ENCODE results near the gene DCHS1.

Gene DCHS1

GRCh38 chr11:6611092-6611962 lies 44.3 kb downstream of the DCHS1 start:
- TF ChIP-seq CTCF (conservative IDR thresholded peaks at IDR 0.05; ENCODE audit: low read depth), result no peak
- peak overlapping the region; percentile 99 for H3K27ac ChIP-seq
- POLR2A ChIA-PET (ENCODE audit: low non-redundant PET), result interaction anchor here (0.6 to 1.0 kb wide), 2 partner anchors 9 to 989 kb away, joined by 4 read pairs; no protein-coding TSS in a partner anchor
- DNase-seq (ENCODE audit: low spot score), result no peak
- CTCF ChIA-PET, result interaction anchor here (0.6 kb wide), 1 partner anchor 18 kb away, joined by 3 read pairs; no protein-coding TSS in a partner anchor

- H3K27ac ChIP-seq, result peak overlapping the region; percentile 99
- POLR2A ChIA-PET (ENCODE audit: low non-redundant PET), result no interaction called here
- no peak for DNase-seq (ENCODE audit: low spot score)
- CTCF ChIA-PET, result no interaction called here
- TF ChIP-seq CTCF (conservative IDR thresholded peaks at IDR 0.05; ENCODE audit: low read depth), result no peak
Observed at GRCh38 chr11:6610591-6610990, 45.0 kb downstream of the DCHS1 start.

- H3K27ac ChIP-seq, result peak overlapping the region; percentile 99
- ChIA-PET POLR2A (ENCODE audit: low non-redundant PET) (no interaction called here), CTCF (no interaction called here)
- DNase-seq (ENCODE audit: low spot score), result no peak
- no peak for TF ChIP-seq CTCF (conservative IDR thresholded peaks at IDR 0.05; ENCODE audit: low read depth)
Observed at GRCh38 chr11:6609502-6610015, 46.0 kb downstream of the DCHS1 start.

GRCh38 chr11:6608726-6609501 lies 46.7 kb downstream of the DCHS1 start:
- DNase-seq (ENCODE audit: low spot score), result no peak
- CTCF ChIA-PET, result no interaction called here
- TF ChIP-seq CTCF (conservative IDR thresholded peaks at IDR 0.05; ENCODE audit: low read depth), result no peak
- peak overlapping the region; percentile 99 for H3K27ac ChIP-seq
- POLR2A ChIA-PET (ENCODE audit: low non-redundant PET), result no interaction called here

- no peak for TF ChIP-seq CTCF (conservative IDR thresholded peaks at IDR 0.05; ENCODE audit: low read depth)
- ChIA-PET CTCF (interaction anchor here (0.6 kb wide), 1 partner anchor 69 kb away, joined by 4 read pairs; no protein-coding TSS in a partner anchor), POLR2A (ENCODE audit: low non-redundant PET) (no interaction called here)
- H3K27ac ChIP-seq, result peak overlapping the region; percentile 36; the same call in 1 of the 2 replicates
- no peak for DNase-seq (ENCODE audit: low spot score)
Observed at GRCh38 chr11:6608011-6608410, 47.6 kb downstream of the DCHS1 start.

GRCh38 chr11:6607190-6607795 lies 48.3 kb downstream of the DCHS1 start:
- ChIA-PET POLR2A (ENCODE audit: low non-redundant PET) (interaction anchor here (0.6 kb wide), 1 partner anchor 76 kb away, joined by 3 read pairs; the partner anchor contains the start of gene MRPL17), CTCF (interaction anchor here (0.6 kb wide), 2 partner anchors 68 to 99 kb away, joined by 4 read pairs; no protein-coding TSS in a partner anchor)
- no peak for TF ChIP-seq CTCF (conservative IDR thresholded peaks at IDR 0.05; ENCODE audit: low read depth)
- H3K27ac ChIP-seq, result peak overlapping the region; percentile 88
- DNase-seq (ENCODE audit: low spot score), result no peak

All from RWPE1 (cell line).